ENCODE data around the gene SGSH. TPM values are rescaled to one million over a fixed set of nuclear protein-coding genes. Genes with fewer than 3 reads are reported as not detected.

SGSH gene
- total RNA-seq, 1 donor from 2014 or later = 7.2 TPM

DNA sequence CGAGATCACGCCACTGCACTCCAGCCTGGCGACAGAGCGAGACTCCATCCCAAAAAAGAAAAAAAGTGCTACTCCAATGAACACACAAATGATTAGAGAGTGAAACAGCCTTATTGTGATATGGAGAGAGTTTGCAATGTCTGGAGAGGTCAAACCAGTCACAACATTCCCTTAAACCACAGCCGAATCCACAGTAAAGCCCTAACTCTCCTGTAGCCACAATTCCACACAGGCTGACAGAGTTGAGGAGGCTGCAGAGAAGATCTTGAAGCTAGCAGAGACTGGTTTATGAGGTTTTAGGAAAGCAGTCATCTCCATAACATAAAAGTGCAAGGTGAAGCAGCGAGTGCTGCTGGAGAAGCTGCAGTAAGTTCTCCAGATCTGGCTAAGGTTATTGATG lies 47.3 kb upstream of the SGSH start:
- no peaks in the 10 kb centered on the region for H3K36me3 ChIP-seq
- no peak for DNase-seq (ENCODE audit: low spot score)
- Mint-ChIP-seq H3K4me3 (no peak overlapping the region), H3K36me3 (peaks cover 8% of the 10 kb centered on the region), H3K4me1 (peaks cover 9% of the 10 kb centered on the region), H3K27me3 (ENCODE audit: insufficient read depth, low read depth) (peaks cover 2% of the 10 kb centered on the region), H3K9me3 (no peaks in the 10 kb centered on the region), H3K27ac (no peak overlapping the region)
- H3K27me3 ChIP-seq = no peaks in the 10 kb centered on the region
- H3F3A ChIP-seq (ENCODE audit: low read depth) = peaks cover 24% of the 10 kb centered on the region
- H4K20me1 ChIP-seq (ENCODE audit: low read depth) = peaks cover 20% of the 10 kb centered on the region
- no peaks in the 10 kb centered on the region for H3K9me3 ChIP-seq (ENCODE audit: low read depth)
- H3K4me1 ChIP-seq = peaks cover 14% of the 10 kb centered on the region
- no peak for TF ChIP-seq EZH2phosphoT487 (IDR thresholded peaks at IDR 0.05)
- no peak overlapping the region for H3K9ac ChIP-seq
- no peak overlapping the region for H3K4me2 ChIP-seq
- no peaks in the 10 kb centered on the region for H3K79me2 ChIP-seq (ENCODE audit: low read depth)
- H2AFZ ChIP-seq (replicated peaks) = no peak overlapping the region
- H3K27ac ChIP-seq = no peak overlapping the region
- H3K4me3 ChIP-seq = no peak overlapping the region

DNA sequence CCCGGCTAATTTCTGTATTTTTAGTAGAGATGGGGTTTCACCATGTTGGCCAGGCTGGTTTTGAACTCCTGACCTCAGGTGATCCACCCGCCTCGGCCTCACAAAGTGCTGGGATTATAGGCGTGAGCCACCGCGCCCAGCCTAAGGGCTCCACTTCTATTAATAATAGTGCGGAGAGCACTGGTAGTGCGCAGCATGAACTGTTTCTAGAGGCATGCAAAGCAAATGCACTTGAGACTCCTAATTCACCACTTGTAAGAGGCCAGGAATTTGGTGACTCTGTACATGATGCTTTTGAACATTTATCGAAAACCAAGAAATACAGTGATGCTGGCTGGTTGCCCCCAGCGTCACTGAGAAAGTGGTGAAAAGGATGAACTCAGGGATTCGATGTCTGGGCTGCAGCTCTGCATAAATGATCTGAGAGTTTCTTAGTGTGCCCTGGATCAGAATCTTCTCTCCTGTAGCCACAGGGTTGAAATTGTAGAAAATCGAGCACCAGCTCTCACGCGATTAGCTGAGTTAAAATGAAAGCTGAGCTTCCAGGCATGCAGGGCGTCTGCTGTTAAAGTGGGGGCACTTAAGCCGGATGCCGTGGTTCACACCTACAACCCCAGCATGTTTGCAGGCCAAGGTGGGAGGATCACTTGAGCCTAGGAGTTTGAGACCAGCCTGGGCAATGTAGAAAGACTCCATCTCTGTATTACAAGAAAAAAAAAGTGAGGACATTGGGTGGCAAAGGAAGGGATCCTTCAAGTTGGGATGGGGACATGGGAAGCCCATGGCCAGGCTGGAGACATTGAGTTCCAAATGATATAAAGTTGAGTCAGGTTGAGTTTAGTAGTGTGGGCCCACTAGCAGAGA lies 45.3 kb upstream of the SGSH start:
- no peak overlapping the region for H3K4me2 ChIP-seq
- H3K79me2 ChIP-seq (ENCODE audit: low read depth) = no peaks in the 10 kb centered on the region
- no peak overlapping the region for H3K4me3 ChIP-seq
- peaks cover 5% of the 10 kb centered on the region for H3K36me3 Mint-ChIP-seq
- no peak overlapping the region for H3K27ac Mint-ChIP-seq
- H3K4me1 ChIP-seq = peaks cover 16% of the 10 kb centered on the region
- H3F3A ChIP-seq (ENCODE audit: low read depth) = peaks cover 33% of the 10 kb centered on the region
- TF ChIP-seq EZH2 (IDR thresholded peaks at IDR 0.05) = no peak
- TF ChIP-seq EZH2phosphoT487 (IDR thresholded peaks at IDR 0.05) = no peak
- TF ChIP-seq, protein P1, sequence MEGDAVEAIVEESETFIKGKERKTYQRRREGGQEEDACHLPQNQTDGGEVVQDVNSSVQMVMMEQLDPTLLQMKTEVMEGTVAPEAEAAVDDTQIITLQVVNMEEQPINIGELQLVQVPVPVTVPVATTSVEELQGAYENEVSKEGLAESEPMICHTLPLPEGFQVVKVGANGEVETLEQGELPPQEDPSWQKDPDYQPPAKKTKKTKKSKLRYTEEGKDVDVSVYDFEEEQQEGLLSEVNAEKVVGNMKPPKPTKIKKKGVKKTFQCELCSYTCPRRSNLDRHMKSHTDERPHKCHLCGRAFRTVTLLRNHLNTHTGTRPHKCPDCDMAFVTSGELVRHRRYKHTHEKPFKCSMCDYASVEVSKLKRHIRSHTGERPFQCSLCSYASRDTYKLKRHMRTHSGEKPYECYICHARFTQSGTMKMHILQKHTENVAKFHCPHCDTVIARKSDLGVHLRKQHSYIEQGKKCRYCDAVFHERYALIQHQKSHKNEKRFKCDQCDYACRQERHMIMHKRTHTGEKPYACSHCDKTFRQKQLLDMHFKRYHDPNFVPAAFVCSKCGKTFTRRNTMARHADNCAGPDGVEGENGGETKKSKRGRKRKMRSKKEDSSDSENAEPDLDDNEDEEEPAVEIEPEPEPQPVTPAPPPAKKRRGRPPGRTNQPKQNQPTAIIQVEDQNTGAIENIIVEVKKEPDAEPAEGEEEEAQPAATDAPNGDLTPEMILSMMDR (IDR thresholded peaks at IDR 0.05) = no peak
- no peak for DNase-seq (ENCODE audit: low spot score)
- H3K27me3 ChIP-seq = no peaks in the 10 kb centered on the region
- H3K9me3 ChIP-seq (ENCODE audit: low read depth) = no peaks in the 10 kb centered on the region
- H3K9me3 Mint-ChIP-seq = peaks cover 2% of the 10 kb centered on the region
- H3K27me3 Mint-ChIP-seq (ENCODE audit: insufficient read depth, low read depth) = no peaks in the 10 kb centered on the region
- peaks cover 27% of the 10 kb centered on the region for H4K20me1 ChIP-seq (ENCODE audit: low read depth)
- no peaks in the 10 kb centered on the region for H3K36me3 ChIP-seq
- H2AFZ ChIP-seq (replicated peaks) = no peak overlapping the region
- peaks cover 17% of the 10 kb centered on the region for H3K4me1 Mint-ChIP-seq
- H3K27ac ChIP-seq = no peak overlapping the region
- H3K4me3 Mint-ChIP-seq = no peak overlapping the region
- H3K9ac ChIP-seq = no peak overlapping the region

DNA sequence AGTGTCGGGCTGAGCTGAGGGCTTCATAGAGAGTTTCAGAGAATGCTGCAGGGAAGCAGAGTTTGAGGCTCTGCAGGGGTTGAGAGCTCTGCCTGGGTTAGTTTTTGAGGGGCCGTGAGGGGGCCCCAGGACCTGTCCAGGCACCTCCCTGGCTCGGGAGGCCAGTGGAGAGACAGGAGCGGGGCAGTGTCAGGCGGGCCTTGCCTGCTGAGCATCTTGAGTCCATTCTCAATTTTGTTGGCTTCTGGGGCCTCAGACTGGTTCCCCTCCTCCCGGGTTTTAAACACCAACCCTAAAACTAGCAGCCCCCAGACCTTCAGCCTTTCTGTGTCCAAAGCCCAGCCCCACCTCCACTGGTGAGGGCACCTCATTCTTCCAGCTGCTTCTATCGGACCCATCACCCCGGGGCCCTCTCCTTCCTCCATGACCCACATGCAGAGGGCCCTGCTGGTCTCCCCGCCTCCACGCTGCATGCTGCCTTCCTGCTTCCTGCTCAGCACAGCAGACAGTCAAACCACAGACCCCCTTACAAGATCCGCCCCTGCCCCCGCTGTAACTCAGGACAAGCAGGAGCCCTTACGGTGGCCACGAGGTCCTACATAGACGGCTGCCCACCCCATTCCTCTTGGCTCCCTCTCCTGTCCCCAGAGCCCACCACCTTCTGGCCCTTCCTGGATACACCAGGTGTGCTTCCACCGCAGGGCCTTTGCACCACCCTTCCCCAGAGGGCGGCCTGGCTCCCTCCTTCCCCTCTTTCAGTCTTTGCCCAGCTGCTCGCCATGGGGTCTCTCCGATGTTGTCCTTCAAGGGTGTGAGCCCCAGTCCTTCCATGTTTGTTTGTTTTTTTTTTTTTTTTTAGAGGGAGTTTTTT lies 44.3 kb upstream of the SGSH start:
- Histone ChIP-seq H3K79me2 (ENCODE audit: low read depth) (no peaks in the 10 kb centered on the region), H3F3A (ENCODE audit: low read depth) (peaks cover 31% of the 10 kb centered on the region), H3K27me3 (peaks cover 6% of the 10 kb centered on the region), H3K36me3 (no peaks in the 10 kb centered on the region), H3K27ac (no peak overlapping the region), H3K4me1 (peaks cover 10% of the 10 kb centered on the region), H2AFZ (replicated peaks) (no peak overlapping the region), H4K20me1 (ENCODE audit: low read depth) (peaks cover 23% of the 10 kb centered on the region), H3K9ac (no peak overlapping the region), H3K9me3 (ENCODE audit: low read depth) (no peaks in the 10 kb centered on the region), H3K4me2 (no peak overlapping the region), H3K4me3 (no peak overlapping the region)
- Mint-ChIP-seq H3K27ac (no peak overlapping the region), H3K9me3 (peaks cover 2% of the 10 kb centered on the region), H3K27me3 (ENCODE audit: insufficient read depth, low read depth) (peaks cover 3% of the 10 kb centered on the region), H3K36me3 (peaks cover 5% of the 10 kb centered on the region), H3K4me3 (peak overlapping the region; percentile 58), H3K4me1 (peaks cover 22% of the 10 kb centered on the region)
- TF ChIP-seq EZH2phosphoT487 (IDR thresholded peaks at IDR 0.05) (no peak), EZH2 (IDR thresholded peaks at IDR 0.05) (no peak)
- TF ChIP-seq, protein P1 (IDR thresholded peaks at IDR 0.05) = no peak
- DNase-seq (ENCODE audit: low spot score) = no peak

All from neural progenitor cell (in vitro differentiated cells).